ENCODE results near the gene ELOVL2.
"Not testable (repeated sequence)": the region's sequence is repeated elsewhere in the genome, so short reads cannot be mapped to it uniquely, and the experiment has no call there.

Gene ELOVL2

DNA sequence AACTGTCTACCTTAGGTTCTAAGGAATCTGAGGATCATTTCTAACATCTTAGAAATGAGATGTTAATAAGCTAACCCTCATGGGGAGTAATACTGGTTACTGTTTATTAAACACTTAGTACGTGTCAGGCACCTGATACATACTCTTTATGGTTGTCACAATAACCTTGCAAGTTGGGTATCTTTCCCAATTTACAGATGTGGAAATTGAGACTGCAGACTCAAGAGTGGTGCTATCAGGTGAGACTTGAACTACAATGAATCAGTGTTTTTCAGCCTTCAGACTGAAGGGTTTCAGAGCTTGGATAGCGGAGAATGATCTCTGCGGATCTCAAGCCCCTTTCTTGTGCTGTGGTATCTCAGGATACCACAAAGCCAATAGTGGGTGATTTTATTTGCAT is 27.0 kb downstream of the ELOVL2 start:
- no peak for DNase-seq

DNA sequence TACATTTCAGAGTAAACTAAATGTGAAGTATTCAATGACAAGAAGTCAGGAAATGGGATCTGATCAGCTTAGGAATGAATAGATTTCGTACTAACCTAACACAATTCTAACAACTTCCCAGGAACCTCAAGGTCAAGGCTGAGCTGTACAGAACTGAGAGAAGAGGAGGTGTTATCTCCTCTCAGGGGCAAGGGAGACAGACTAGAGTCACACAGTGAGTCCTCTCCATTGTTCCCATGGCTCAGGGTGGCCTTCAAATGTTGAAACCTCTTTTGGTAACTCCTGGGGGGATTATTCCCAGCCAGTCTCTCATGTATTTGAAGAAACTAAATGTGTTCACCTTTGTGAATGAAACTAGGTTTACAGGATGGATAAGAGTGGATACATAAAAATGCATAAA is 27.7 kb downstream of the ELOVL2 start:
- no peak for DNase-seq

DNA sequence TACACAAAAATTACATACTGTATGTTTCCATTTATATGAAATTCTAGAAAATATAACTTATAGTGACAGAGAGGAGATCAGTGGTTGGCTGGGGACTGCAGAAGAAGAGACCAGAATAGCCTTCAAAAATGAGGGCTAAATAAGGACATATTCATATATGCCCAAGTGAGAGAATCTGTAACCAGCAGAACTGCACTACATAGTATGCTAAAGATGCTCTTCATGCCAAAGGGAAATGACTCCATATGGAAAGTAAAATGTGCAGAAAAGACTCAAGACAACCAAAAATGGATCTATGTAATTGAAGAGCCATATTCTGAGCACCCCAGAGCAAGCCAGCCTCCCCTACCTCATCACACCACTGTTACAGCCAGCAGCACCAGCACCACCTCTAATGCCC is 29.0 kb downstream of the ELOVL2 start:
- DNase-seq = no peak

DNA sequence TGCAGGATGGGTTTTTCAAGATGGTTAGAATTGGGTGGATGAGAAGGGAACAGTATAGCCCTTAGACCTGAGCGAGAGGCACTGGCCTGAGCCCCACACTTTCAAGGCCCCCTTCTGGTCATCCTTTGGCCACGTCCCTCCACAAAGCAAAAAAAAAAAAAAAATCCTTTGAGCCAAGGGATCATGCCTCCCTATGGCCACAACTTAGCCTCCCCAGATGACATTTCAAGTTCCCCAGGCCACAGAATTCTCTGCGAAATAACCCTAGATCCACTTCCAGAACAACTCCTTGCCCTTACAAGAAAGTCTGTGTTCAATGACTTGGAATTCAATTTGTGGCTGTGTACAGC is 30.4 kb downstream of the ELOVL2 start:
- DNase-seq = no peak

DNA sequence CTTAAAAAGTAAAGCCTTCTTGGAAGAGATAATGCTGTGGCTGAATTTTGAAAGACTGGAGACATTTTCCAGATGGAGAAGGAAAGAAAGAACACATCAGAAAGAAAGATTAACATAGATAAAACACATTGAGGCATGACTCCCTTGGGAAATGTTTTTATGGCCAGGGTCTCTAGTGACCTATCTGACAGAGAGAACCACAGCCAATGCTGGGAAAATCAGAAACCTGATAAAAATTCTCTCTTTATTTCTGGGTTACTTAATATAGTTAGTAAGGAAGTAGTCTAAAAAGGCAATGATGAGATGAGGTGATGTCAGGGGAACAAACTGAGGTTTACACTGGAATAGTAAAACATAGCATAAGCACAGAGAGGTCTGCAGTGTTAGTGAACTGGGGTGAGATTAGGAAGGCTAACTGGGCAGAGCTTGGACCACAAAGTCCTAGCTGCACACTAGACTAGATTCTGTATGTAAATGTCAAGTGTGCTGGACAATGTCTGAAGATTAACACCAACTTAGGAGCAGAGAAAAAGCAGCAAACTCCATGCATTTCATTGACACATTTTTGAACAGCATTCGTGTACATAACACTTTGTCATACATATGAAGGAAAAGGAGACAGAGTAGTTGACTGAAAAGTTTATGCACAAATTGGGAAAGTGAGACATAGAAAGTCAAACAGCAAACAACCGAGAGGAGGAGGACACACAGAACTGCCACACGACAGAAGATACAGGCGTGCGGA is 31.0 kb downstream of the ELOVL2 start:
- DNase-seq = no peak

DNA sequence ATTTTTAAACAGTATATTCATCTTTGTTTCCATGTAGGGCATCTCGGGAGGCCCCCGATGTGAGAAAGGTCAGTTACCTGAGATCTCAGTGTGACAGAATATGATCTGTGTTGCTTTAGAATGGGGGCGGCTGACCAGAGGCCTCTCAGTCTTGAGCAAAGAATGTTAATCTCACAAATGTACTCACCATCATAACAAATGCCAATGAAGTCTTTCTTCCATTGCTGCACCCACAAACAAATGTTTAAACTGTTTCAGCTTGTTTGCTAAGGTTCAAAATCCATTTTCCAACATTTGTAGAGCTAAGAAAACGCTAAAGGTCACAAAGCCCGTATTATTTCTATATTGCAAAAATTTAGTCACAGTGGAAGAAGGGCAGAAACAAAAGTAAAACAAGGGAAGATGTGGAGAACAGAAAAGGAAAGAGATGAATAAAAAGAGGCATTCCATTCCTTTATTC is 31.8 kb downstream of the ELOVL2 start:
- DNase-seq = no peak

DNA sequence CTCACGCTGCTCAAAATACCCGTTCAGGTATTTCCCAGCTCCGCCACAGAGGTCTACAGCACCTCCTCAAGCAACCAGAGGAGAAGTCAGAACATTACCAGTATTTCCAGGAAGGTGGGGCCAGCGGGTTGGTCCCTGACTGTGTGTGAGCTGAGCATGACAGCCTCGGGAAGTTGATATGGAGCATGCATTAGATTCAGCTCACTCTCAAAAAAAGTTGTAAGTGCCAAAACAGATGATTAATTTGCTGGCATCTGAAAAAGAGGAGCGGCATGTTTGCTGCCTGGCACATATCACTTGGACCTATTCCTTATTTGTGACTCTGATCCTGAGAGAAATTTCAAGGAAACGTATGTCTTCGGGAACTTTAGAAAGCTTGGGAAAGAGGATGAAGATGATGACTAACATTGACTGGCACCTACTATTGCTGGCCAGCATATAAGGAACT is 32.3 kb downstream of the ELOVL2 start:
- DNase-seq = no peak

DNA sequence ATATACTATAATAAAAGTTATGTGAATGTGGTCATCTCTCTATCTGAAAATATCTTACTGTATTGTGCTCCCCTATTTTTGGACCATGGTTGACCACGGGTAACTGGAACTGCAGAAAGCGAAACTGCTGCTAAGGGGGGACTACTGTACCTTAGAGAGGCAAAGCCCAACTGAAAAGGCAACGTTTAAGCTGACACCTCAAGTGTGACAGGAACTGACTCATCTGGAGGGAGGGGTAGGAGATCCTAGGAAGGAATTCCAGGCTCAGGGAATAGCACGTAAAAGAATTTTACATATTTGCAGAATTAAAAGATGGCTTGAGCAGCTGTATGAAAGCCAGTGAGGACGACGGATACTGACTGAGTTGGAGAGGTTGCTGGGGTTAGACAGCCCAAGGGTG is 34.8 kb downstream of the ELOVL2 start:
- DNase-seq = no peak

DNA sequence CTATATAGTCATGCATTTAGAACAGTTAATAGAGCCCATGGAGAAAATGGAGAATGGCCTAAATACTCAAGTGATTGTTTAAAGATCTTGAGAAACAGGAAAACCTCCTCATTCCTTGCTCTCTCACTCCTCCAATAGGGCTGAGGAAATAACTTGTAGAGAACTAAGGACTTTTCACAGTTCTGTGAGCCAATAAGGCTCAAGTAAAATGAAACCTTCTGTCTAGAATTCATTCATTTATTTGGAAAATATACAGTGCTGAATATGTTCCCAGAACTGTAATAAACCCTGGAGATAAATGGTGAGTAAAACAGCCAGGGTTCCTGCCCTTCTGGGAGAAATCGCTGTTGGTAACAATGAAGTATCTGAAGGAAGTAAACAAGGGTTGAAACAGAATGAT is 35.3 kb downstream of the ELOVL2 start:
- DNase-seq = no peak

DNA sequence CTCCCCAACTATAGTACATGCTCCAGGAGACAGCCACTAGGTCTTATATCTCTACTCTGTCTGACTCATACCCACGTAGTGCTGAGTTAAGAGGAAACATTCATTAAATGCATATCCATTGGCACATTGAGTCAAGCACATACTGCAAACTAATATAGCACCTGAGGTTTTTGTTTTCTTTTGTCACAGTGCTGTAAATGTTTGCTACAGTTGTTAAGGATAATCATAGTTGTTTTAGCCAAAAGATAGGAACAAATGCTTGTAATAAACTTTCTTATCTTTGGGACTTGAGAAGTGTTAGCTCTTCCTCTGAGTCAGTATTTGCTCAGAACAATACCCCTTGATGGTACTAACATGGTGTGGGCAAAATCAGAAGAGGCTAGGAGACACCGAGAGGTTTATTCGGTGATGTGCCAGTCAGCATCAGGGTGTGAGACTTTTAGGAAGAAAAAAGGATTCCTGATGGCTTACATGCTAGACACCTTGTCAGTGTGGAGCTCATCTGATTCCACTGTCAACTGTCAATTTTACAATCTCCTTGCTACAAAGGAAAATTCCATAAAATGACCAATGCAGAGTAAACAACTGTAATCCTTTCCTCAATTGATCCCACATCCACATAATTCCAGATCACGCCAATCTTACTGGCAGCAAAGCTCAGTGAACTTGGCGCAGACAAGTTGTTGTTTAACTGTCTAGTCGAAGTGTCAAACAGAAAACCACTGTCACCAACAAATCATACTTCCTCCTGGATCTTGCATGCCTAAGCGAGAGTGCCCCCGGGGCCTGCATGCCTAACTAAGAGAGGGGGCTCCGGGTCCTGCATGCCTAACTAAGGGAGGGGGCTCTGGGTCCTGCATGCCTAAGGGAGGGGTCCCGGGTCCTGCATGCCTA is 36.1 kb downstream of the ELOVL2 start:
- DNase-seq = no peak

DNA sequence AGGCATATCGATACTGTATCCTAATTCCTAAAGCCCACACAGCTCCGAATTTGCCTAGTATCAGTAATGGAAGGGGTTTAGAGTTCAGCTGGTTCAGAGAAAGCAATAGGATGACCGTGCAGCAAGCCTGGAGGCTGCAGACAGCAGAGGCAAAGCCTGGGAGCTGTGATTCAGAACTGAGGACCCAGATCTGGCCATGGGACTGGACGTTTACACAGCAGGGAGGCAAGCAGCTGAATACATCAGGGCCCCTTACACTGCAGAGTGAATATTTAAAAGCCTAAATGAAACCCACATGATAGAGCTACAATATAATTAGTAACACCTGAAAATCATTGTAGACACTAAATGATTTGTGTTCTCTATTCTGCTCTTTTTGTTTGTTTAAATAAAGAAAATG is 38.0 kb downstream of the ELOVL2 start:
- DNase-seq = no peak

DNA sequence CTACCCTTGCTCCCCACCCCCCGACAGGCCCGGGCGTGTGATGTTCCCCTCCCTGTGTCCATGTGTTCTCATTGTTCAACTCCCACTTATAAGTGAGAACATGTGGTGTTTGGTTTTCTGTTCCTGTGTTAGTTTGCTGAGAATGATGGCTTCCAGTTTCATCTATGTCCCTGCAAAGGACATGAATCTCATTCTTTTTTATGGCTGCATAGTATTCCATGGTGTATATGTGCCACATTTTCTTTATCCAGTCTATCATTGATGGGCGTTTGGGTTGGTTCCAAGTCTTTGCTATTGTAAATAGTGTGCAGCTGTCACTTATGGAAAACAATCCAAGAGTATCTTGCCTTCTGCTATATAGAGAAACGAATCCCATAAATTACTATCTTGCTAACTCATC is 40.8 kb downstream of the ELOVL2 start:
- DNase-seq = not testable (repeated sequence)

DNA sequence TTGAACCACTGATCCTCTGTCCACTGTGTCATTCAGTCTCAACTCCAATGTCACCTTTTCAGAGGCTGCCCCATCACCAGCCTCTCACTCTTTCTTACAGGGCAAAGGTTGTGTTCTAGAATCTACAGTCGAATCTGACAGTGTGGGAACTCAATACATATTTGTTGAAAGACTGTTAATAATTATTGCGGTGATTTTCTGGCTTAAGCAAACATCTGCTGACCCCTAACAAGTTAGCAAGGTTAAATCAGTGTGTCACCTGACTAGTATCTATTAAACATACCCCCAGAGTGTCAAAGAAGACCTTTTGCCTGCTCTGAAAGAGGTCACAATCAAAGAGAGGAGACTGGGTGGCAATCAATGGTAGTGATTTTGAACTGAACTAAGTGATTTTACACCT is 41.9 kb downstream of the ELOVL2 start:
- DNase-seq = no peak

DNA sequence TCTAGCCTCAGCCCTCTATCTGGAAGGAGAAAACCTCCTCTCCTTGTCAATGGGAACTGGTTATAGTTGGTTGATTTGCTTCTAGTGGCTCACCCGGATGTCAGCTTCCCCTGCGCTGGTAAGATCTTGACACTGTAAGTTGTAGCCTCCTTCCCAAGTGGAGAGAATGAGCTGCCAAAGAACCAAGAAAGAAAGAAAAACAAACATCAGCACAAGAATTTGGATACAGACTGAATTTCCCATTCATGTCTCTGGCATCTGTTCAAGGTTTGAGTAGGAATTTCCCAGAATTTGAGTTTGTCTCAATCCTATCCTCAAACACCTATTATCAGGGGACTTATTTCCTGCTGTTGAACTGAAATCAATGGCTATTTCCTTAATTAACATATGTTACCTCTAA is 44.1 kb downstream of the ELOVL2 start:
- DNase-seq = no peak

DNA sequence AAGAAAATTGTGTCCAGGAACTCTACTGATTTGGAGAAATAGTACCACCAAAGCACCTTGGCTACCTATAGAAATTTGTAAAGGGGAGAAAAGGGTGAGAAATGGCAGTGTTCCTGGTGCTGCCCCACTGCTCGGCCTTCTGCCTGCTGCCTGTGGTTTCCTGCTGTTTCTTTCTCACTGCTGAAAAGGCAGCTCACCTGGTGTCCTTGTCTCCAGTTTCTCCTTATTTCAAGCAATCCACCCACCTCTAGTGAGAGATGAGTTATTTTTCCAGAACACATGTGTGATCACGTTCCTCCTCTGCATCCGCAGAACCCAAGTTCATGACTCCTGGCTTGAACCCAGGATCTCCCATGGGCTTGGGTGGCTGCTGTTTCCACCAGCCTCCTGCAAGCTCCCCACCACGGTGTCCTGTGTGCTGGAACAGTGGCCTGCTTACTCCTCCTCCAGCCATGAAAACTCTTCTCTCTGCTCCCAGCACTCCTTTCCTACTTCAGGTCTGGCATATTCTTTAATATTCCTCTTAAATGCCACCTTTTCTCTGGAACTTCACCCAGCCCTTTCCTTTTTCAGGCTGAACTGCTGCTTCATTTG is 48.9 kb downstream of the ELOVL2 start:
- no peak for DNase-seq

DNA sequence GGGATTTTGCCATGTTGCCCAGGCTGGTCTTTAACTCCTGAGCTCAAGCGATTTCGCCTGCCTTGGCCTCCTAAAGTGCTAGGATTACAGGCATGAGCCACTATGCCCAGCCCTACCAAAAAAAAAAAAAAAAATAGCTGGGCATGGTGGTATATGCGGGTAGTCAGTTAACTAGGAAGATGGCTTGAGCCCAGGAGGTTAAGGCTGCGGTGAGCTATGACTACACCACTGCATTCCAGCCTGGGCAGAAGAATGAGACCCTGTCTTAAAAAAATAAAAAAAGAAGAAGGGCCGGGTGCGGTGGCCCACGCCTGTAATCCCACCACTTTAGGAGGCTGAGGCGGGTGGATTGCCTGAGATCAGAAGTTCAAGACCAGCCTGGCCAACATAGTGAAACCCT is 50.2 kb downstream of the ELOVL2 start:
- DNase-seq = no peak

DNA sequence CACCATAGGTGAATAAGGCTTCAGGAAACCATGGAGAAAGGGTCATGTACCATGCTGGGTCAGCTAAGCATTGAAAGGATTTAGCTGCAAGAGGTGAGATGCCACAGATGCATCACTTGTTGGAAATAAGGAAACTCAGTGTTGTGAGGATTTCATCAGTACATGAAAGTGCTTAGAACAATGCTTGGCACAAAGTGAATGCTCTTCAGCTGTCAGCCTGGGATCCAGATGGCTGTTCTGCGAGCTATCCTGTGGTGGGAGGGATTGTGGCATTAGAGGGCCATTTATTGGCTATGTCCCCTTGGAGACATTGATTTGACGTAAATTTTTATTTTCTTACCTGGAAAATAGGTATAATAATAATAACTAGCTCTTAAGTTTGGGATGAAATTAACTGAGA is 53.0 kb downstream of the ELOVL2 start:
- DNase-seq = no peak

DNA sequence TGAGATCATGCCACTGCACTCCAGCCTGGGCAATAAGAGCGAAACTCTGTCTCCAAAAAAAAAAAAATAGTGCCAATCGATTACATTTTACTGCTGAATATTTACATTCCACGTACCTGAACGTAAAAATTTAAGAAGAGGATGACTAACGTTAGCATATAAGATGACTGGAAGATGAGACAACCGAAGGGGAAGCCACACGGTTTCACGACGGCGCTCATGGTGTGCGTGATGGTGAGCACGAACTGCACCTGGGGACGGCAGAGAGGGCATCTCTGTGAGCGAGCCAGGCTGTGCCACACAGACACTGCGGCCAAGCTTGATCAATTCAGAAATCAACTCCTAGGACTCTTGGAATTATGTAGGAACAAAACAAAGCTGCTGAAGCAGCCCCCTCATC is 54.5 kb downstream of the ELOVL2 start:
- DNase-seq = no peak

DNA sequence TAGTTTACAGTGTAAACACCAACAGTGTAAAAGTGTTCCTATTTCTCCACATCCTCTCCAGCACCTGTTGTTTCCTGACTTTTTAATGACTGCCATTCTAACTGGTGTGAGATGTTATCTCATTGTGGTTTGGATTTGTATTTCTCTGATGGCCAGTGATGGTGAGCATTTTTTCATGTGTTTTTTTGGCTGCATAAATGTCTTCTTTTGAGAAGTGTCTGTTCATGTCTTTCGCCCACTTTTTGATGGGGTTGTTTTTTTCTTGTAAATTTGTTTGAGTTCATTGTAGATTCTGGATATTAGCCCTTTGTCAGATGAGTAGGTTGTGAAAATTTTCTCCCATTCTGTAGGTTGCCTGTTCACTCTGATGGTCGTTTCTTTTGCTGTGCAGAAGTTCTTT is 59.1 kb downstream of the ELOVL2 start:
- not testable (repeated sequence) for DNase-seq

DNA sequence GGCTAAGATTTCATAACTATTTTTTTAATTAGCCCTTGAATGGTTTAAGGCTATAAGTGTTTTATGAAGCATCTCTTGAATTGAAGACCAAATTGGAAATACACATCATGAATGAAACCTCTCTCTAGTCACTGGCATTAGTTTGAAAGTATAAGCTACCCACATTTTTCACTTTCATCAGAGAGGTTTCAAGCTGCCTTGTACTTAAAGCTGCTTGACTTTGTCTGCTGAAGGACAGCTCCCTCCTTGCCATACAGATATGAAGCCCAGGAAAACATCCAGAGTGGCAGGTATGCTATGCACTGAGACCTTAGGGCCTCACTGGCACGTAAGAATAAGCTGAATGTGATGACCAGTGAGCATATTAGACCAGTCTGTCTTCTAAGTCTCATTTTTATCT is 62.7 kb downstream of the ELOVL2 start:
- no peak for DNase-seq

DNA sequence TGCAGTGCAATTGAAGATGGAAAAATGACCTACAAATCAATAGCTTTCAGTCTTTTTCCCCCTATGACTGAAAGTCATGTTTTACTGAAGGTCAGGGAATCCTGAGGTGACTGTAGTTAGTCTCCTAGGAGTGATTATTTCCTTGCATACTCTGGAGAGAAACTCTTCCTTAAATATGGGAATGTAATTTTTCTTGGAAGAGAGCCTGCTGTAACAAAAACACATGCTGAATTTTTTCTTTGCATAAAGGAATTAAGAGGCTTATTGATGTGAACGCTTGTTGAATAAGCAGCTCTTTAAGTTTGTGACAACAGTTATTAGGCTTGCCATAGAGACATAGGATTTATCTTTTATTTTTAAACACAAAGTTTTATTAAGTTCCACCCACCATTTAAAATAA is 64.5 kb downstream of the ELOVL2 start:
- DNase-seq = no peak

DNA sequence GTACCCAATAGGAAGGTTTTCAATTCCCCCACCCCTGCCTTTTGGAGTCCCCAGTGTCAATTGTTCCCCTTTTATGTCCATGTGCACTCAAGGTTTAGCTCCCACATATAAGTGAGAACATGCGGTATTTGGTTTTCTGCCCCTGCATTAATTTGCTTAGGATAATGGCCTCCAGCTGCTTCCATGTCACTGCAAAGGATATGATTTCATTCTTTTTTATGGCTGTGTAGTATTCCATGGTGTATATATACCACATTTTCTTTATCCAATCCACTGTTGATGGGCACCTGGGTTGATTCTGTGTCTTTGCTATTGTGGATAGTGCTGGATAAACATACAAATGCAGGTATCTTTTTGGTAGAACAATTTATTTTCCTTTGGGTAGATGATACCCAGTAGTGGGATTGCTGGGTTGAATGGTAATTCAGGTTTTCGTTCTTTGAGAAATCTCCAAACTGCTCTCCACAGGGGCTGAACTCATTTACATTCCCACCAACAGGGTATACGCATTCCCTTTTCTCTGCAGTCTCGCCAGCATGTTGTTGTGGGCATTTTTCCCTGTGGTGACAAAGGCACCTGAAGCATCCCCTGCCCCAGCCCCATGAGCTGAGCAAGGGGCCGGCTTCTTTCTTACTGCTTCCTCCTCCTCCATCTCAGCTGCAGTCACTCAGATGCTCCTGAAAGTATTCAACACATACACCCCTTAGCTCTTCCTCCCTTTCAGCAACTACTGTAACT is 66.7 kb downstream of the ELOVL2 start:
- no peak for DNase-seq

DNA sequence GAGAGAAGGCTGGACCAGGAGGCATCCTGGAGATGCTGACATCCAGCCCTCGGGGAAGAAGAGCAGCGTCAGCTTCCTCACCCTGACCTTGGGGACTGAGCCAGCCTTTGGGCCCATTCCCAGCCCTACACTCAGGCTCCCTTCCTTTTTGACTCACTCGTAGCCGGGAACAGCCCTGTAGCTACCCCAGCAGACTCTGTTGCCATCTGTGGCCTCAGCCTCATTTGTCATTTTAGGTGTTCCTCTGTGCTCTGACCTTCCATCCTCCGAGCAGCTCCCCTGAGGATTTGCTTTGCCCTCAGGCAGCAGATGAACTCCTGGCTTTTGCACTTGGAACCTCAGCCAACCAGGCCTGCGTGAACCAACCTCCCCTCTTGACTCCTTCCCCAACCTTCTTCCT is 67.5 kb downstream of the ELOVL2 start:
- no peak for DNase-seq
